ENCODE measurements around the gene MAP3K14.

DNA sequence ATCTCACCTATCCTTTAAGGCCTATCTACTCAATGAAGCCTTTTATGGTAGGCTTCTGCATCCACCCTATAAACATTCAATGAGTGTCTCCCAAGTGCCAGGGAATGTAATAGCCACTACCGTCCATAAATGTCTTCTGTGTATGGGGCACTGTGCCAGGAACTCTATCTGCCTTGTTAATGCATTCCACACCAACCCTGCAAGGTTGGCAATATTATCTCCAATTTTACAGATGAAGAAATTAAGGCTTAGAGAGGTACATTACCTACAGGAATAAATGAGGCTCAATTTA, 20.0 kb downstream of the MAP3K14 start:
- TF ChIP-seq, protein P1, sequence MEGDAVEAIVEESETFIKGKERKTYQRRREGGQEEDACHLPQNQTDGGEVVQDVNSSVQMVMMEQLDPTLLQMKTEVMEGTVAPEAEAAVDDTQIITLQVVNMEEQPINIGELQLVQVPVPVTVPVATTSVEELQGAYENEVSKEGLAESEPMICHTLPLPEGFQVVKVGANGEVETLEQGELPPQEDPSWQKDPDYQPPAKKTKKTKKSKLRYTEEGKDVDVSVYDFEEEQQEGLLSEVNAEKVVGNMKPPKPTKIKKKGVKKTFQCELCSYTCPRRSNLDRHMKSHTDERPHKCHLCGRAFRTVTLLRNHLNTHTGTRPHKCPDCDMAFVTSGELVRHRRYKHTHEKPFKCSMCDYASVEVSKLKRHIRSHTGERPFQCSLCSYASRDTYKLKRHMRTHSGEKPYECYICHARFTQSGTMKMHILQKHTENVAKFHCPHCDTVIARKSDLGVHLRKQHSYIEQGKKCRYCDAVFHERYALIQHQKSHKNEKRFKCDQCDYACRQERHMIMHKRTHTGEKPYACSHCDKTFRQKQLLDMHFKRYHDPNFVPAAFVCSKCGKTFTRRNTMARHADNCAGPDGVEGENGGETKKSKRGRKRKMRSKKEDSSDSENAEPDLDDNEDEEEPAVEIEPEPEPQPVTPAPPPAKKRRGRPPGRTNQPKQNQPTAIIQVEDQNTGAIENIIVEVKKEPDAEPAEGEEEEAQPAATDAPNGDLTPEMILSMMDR (IDR thresholded peaks at IDR 0.05), result no peak
- TF ChIP-seq POLR2A (IDR thresholded peaks at IDR 0.05), result no peak

Data from Peyer's patch (tissue), 4 donors.